GM18507 (cell line): ENCODE data around the gene NCS1.
A peak's percentile ranks its signal among the peaks of the same experiment; 100 is the strongest.

Source experiments
- DNase-seq: peaks from one replicate; pipeline ENCODE4 v3.0.0; 2011; ENCODE audit warnings: low read depth; ENCODE audit not compliant: insufficient read length; ENCODE audit errors: extremely low spot score
- FAIRE-seq: peaks from 2 replicates; lab custom pipeline; 2011; peaks lifted over from hg19 to GRCh38; lab: Jason Lieb, UNC

Gene NCS1

GRCh38 chr9:130232899-130233586 lies 60.8 kb downstream of the NCS1 start:
- FAIRE-seq = no peak
- no peak for DNase-seq

- DNase-seq = no peak
- FAIRE-seq = no peak
These were observed 61.4 kb downstream of the NCS1 start for GRCh38 chr9:130233587-130233945.

GRCh38 chr9:130234340-130235260 lies 62.4 kb downstream of the NCS1 start:
- DNase-seq = no peak
- FAIRE-seq = no peak

GRCh38 chr9:130235558-130236435 lies 63.6 kb downstream of the NCS1 start:
- DNase-seq (peak; percentile 32), FAIRE-seq (peak; percentile 9)

GRCh38 chr9:130236436-130236985 lies 64.3 kb downstream of the NCS1 start:
- FAIRE-seq (no peak), DNase-seq (no peak)

- no peak for DNase-seq
- no peak for FAIRE-seq
These were observed 64.9 kb downstream of the NCS1 start for GRCh38 chr9:130237076-130237475.

- no peak for DNase-seq
- no peak for FAIRE-seq
These were observed 65.7 kb downstream of the NCS1 start for GRCh38 chr9:130237763-130238524.

GRCh38 chr9:130239363-130239695 lies 67.1 kb downstream of the NCS1 start:
- DNase-seq = no peak

GRCh38 chr9:130239741-130240241 lies 67.6 kb downstream of the NCS1 start:
- no peak for DNase-seq
- FAIRE-seq = peak; percentile 73

More at GRCh38 chr9:130239363-130239695, 67.1 kb downstream of the NCS1 start:
- FAIRE-seq = no peak

GRCh38 chr9:130240410-130241197 lies 68.4 kb downstream of the NCS1 start:
- FAIRE-seq = peak; percentile 76
- peak; percentile 32 for DNase-seq

- DNase-seq = no peak
- FAIRE-seq = no peak
These were observed 69.0 kb downstream of the NCS1 start for GRCh38 chr9:130241198-130241535.

GRCh38 chr9:130242270-130243014 lies 70.2 kb downstream of the NCS1 start:
- no peak for DNase-seq
- no peak for FAIRE-seq

GRCh38 chr9:130243015-130243881 lies 71.0 kb downstream of the NCS1 start:
- DNase-seq = peak; percentile 78
- FAIRE-seq = peak; percentile 86

GRCh38 chr9:130243882-130244170 lies 71.6 kb downstream of the NCS1 start:
- DNase-seq = no peak
- no peak for FAIRE-seq

- DNase-seq (no peak), FAIRE-seq (no peak)
These were observed 72.5 kb downstream of the NCS1 start for GRCh38 chr9:130244548-130245165.

- DNase-seq (no peak), FAIRE-seq (no peak)
These were observed 73.3 kb downstream of the NCS1 start for GRCh38 chr9:130245474-130245873.
